ENCODE measurements around the gene GNA12.

The GNA12 gene

DNA sequence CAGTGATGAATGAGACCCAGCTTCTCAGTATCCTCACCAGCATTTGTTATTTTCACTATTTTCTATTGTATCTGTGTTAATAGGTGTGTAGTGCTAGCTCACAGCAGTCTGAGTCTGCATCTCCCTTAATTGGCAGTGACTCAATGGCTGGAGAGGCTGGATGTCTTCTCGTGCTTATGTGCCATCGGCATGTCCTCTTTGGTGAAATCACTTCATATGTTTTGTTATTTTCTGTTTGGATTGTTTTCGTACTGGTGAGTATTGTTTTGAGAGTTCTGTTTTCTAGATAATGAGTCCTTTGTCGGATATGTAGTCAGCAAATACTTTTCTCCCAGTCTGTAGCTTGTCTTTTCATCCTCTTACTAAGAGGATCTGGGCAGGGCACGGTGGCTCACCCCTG is 90.0 kb downstream of the GNA12 start:
- H3K4me2 ChIP-seq (ENCODE audit: insufficient read depth, low read length): no peak overlapping the region
- no peak overlapping the region for H2AFZ ChIP-seq (ENCODE audit: low read depth, low read length)
- no peaks in the 10 kb centered on the region for H3K27me3 ChIP-seq (ENCODE audit: insufficient read depth, low read length, poor library complexity)
- DNase-seq: no peak
- no peak overlapping the region for H3K9ac ChIP-seq (ENCODE audit: low read depth, low read length)
- no peak for ATAC-seq (ENCODE audit: insufficient read depth, low read depth)
- H4K20me1 ChIP-seq (ENCODE audit: insufficient read depth, low read length): 0 out of 2 replicates have a peak, but pooled peaks cover 6% of the 10 kb centered on the region
- no peaks in the 10 kb centered on the region for H3K9me3 ChIP-seq (ENCODE audit: insufficient read depth, low read length, severe bottlenecking)
- H3K4me3 ChIP-seq (ENCODE audit: low read depth in 1 of 2, low read length in 2 of 2): no peak overlapping the region
- peaks cover 3% of the 10 kb centered on the region; the same call in 1 of the 2 replicates for H3K79me2 ChIP-seq (ENCODE audit: insufficient read depth, low read length)
- no peak overlapping the region for H3K27ac ChIP-seq (ENCODE audit: low read length)
- H3K36me3 ChIP-seq (ENCODE audit: insufficient read depth, low read length): 0 out of 2 replicates have a peak, but pooled peaks cover 6% of the 10 kb centered on the region
- peaks cover 6% of the 10 kb centered on the region for H3K4me1 ChIP-seq (ENCODE audit: insufficient read depth, low read length)
- TF ChIP-seq EZH2 (IDR thresholded peaks at IDR 0.05; ENCODE audit: borderline replicate concordance, low read depth, low read length, severe bottlenecking) (no peak), CTCF (IDR thresholded peaks at IDR 0.05; ENCODE audit: borderline replicate concordance, extremely low read depth, low read length, poor library complexity, severe bottlenecking) (no peak)

DNA sequence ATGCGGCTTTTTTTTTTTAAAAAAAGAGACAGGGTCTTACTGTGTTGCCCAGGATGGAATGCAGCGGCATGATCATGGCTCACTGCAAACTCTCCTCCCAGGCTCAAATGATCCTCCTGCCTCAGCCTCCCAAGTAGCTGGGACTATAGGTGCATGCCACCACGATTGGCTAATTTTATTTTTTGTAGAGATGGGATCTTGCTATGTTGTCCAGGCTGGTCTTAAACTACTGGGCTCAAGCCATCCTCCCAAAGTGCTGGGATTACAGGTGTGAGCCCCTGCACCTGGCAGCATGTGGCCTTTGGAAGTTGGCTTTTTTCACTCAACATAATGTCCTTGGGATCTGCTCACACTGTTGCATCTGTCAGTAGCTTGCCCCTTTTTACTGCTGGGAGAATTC is 91.0 kb downstream of the GNA12 start:
- no peak for DNase-seq
- Histone ChIP-seq H2AFZ (ENCODE audit: low read depth, low read length) (no peak overlapping the region), H3K9me3 (ENCODE audit: insufficient read depth, low read length, severe bottlenecking) (no peaks in the 10 kb centered on the region), H3K79me2 (ENCODE audit: insufficient read depth, low read length) (peaks cover 3% of the 10 kb centered on the region; the same call in 1 of the 2 replicates), H3K27me3 (ENCODE audit: insufficient read depth, low read length, poor library complexity) (no peaks in the 10 kb centered on the region), H3K4me3 (ENCODE audit: low read depth in 1 of 2, low read length in 2 of 2) (no peak overlapping the region), H3K36me3 (ENCODE audit: insufficient read depth, low read length) (0 out of 2 replicates have a peak, but pooled peaks cover 6% of the 10 kb centered on the region), H3K4me1 (ENCODE audit: insufficient read depth, low read length) (peaks cover under 1% of the 10 kb centered on the region), H3K9ac (ENCODE audit: low read depth, low read length) (no peak overlapping the region), H3K27ac (ENCODE audit: low read length) (no peak overlapping the region), H4K20me1 (ENCODE audit: insufficient read depth, low read length) (0 out of 2 replicates have a peak, but pooled peaks cover 6% of the 10 kb centered on the region), H3K4me2 (ENCODE audit: insufficient read depth, low read length) (no peak overlapping the region)
- TF ChIP-seq EZH2 (IDR thresholded peaks at IDR 0.05; ENCODE audit: borderline replicate concordance, low read depth, low read length, severe bottlenecking) (no peak), CTCF (IDR thresholded peaks at IDR 0.05; ENCODE audit: borderline replicate concordance, extremely low read depth, low read length, poor library complexity, severe bottlenecking) (no peak)
- no peak for ATAC-seq (ENCODE audit: insufficient read depth, low read depth)

DNA sequence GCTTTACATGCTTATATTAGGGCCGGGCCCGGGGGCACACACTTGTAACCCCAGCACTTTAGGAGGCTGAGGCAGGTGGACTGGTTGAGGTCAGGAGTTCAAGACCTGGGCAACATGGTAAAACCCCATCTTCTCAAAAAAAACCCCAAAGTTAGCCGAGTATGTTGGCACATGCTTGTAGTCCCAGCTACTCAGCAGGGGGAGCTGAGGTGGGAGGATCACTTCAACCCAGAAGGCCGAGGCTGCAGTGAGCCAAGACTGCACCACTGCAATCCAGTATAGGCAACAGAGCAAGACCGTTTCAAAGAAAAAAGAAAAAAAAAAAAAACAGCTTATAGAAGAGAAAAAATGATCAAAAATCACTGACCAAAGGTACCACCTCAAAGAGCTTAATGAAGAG is 93.0 kb downstream of the GNA12 start:
- H3K4me1 ChIP-seq (ENCODE audit: insufficient read depth, low read length): no peaks in the 10 kb centered on the region
- 0 out of 2 replicates have a peak, but pooled peaks cover 2% of the 10 kb centered on the region for H4K20me1 ChIP-seq (ENCODE audit: insufficient read depth, low read length)
- H3K27me3 ChIP-seq (ENCODE audit: insufficient read depth, low read length, poor library complexity): no peaks in the 10 kb centered on the region
- no peaks in the 10 kb centered on the region for H3K9me3 ChIP-seq (ENCODE audit: insufficient read depth, low read length, severe bottlenecking)
- no peak overlapping the region for H3K4me2 ChIP-seq (ENCODE audit: insufficient read depth, low read length)
- no peak overlapping the region for H3K4me3 ChIP-seq (ENCODE audit: low read depth in 1 of 2, low read length in 2 of 2)
- H3K27ac ChIP-seq (ENCODE audit: low read length): no peak overlapping the region
- H3K9ac ChIP-seq (ENCODE audit: low read depth, low read length): no peak overlapping the region
- no peaks in the 10 kb centered on the region for H3K36me3 ChIP-seq (ENCODE audit: insufficient read depth, low read length)
- no peak for ATAC-seq (ENCODE audit: insufficient read depth, low read depth)
- H2AFZ ChIP-seq (ENCODE audit: low read depth, low read length): no peak overlapping the region
- TF ChIP-seq CTCF (IDR thresholded peaks at IDR 0.05; ENCODE audit: borderline replicate concordance, extremely low read depth, low read length, poor library complexity, severe bottlenecking) (no peak), EZH2 (IDR thresholded peaks at IDR 0.05; ENCODE audit: borderline replicate concordance, low read depth, low read length, severe bottlenecking) (no peak)
- DNase-seq: no peak
- peaks cover 3% of the 10 kb centered on the region; the same call in 1 of the 2 replicates for H3K79me2 ChIP-seq (ENCODE audit: insufficient read depth, low read length)

Measured in DND-41 (cell line).